NT2/D1 (cell line): ENCODE results near the gene NDUFS6.

Experiments
- YY1 ChIP-seq: IDR thresholded peaks from 2 replicates; pipeline ENCODE4 v1.6.1; 2011; ENCODE audit not compliant: insufficient read length, insufficient read depth
- ZNF274 ChIP-seq: IDR thresholded peaks from 2 replicates; pipeline ENCODE4 v1.6.1; 2011; ENCODE audit warnings: mild to moderate bottlenecking, low read depth, low read length

GRCh38 chr5:1754531-1755220 is 46.5 kb upstream of the NDUFS6 start:
- TF ChIP-seq ZNF274 (no peak), YY1 (no peak)
